SK-N-SH (cell line): ENCODE measurements around the gene CIB4.

Experiments used
- ELF1 ChIP-seq: IDR thresholded peaks from 2 replicates; pipeline ENCODE4 v1.4.0; 2012
- FOXJ3 ChIP-seq: sonication (generic); formaldehyde crosslinking; IDR thresholded peaks from 2 replicates; pipeline ENCODE4 v1.5.1; 2020; ENCODE audit warnings: mild to moderate bottlenecking, missing genetic modification reagents
- FOXM1 ChIP-seq: IDR thresholded peaks from 2 replicates; pipeline ENCODE4 v1.4.0; 2012; ENCODE audit warnings: low read depth, mild to moderate bottlenecking
- GABPA ChIP-seq: IDR thresholded peaks from 2 replicates; pipeline ENCODE4 v1.4.0; 2012; ENCODE audit warnings: low read depth, mild to moderate bottlenecking
- MEF2A ChIP-seq: IDR thresholded peaks from 2 replicates; pipeline ENCODE4 v1.4.0; 2012; ENCODE audit warnings: low read depth, borderline replicate concordance
- POLR2AphosphoS5 ChIP-seq: IDR thresholded peaks from 2 replicates; pipeline ENCODE4 v1.6.1; 2012; ENCODE audit warnings: low read depth, low read length
- RFX5 ChIP-seq: IDR thresholded peaks from 2 replicates; pipeline ENCODE4 v1.6.1; 2012; ENCODE audit warnings: mild to moderate bottlenecking, improper control_type of control experiment, low read length
- TAF1 ChIP-seq: IDR thresholded peaks from 2 replicates; pipeline ENCODE4 v1.6.1; 2012; ENCODE audit warnings: low read depth, mild to moderate bottlenecking, low read length, moderate library complexity, borderline replicate concordance
- TEAD4 ChIP-seq: IDR thresholded peaks from 2 replicates; pipeline ENCODE4 v1.4.0; 2012; ENCODE audit warnings: mild to moderate bottlenecking, borderline replicate concordance; ENCODE audit not compliant: insufficient read depth
- TF ChIP-seq, protein P1 (sequence below): fragments of 200-600 bp; sonication (generic); IDR thresholded peaks from 2 replicates; pipeline ENCODE4 v1.6.1; 2017; ENCODE audit warnings: antibody characterized with exemption, mild to moderate bottlenecking, moderate library complexity
- TF ChIP-seq, protein P2 (sequence below): IDR thresholded peaks from 2 replicates; pipeline ENCODE4 v1.4.0; 2012; ENCODE audit warnings: low read depth

DNA sequence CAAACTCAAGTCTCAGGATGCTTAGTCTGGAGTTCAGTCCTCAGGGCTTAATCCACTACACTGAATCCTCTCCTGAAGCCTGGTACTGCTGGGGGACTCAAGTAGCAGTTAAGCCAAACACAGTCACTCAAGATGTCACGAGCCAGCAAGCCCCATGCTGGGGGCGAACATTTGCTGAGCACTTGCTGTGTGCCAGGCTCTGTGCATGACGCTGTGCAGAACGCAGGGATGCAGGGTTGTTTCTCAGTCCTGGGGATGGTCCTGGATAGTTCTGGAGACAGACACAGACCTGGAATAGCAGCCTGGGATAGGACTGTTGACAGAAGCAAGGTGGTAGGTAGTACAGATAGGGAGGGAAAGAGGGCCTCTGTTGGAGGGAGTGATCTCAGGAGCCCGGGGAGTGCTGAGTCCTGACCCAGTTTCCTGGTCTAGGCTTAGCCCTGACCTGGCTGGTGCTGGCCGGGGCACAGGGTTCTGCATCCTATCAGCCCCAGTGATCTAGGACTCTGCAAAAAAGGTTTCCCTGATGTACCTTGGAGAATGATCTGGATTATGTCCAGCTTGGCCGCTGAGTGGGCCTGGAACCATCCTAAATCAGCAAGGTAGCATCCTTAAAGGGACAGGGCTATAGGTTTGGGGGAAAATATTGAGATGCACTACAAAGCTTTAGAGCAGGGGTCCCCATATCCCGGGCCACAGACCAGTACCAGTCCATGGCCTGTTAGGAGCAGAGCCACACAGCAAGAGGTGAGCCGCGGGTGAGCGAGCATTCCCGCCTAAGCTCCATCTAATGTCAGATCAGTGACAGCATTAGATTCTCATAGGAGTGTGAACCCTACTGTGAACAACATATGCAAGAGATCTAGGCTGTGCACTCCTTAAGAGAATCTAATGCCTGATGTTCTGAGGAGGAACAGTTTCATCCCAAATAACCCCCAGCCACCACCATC, 108.6 kb downstream of the CIB4 start:
- TF ChIP-seq POLR2AphosphoS5 (no peak), RFX5 (no peak), FOXM1 (no peak), GABPA (no peak), TAF1 (no peak), MEF2A (no peak), ELF1 (no peak), TEAD4 (no peak), FOXJ3 (CRISPR knock-in tag) (no peak)
- TF ChIP-seq, protein P1, sequence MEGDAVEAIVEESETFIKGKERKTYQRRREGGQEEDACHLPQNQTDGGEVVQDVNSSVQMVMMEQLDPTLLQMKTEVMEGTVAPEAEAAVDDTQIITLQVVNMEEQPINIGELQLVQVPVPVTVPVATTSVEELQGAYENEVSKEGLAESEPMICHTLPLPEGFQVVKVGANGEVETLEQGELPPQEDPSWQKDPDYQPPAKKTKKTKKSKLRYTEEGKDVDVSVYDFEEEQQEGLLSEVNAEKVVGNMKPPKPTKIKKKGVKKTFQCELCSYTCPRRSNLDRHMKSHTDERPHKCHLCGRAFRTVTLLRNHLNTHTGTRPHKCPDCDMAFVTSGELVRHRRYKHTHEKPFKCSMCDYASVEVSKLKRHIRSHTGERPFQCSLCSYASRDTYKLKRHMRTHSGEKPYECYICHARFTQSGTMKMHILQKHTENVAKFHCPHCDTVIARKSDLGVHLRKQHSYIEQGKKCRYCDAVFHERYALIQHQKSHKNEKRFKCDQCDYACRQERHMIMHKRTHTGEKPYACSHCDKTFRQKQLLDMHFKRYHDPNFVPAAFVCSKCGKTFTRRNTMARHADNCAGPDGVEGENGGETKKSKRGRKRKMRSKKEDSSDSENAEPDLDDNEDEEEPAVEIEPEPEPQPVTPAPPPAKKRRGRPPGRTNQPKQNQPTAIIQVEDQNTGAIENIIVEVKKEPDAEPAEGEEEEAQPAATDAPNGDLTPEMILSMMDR: no peak
- TF ChIP-seq, protein P2, sequence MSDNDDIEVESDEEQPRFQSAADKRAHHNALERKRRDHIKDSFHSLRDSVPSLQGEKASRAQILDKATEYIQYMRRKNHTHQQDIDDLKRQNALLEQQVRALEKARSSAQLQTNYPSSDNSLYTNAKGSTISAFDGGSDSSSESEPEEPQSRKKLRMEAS: no peak
